ENCODE measurements around the gene PLEKHA6.
"Not testable (repeated sequence)": the region's sequence is repeated elsewhere in the genome, so short reads cannot be mapped to it uniquely, and the experiment has no call there.

PLEKHA6 gene

DNA sequence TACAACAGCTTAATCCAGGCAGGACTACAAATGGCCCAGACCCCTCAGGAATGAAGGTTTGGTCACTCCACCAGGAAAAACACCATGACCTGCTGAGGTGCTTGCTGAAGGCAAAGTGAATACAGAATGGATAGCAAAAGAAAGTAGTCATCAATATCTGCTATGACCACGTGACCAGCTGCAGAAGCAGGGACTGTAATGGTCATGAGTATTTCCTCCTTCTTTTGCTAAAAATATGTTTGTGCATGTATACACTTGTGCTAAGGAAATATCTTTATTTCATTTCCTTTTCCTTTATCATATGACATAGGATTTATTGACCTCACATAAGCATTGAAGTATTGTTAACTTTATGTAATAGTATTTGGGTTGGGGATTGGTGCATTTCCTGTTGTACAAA is 119.5 kb downstream of the PLEKHA6 start:
- Histone ChIP-seq H3K9me3 (ENCODE audit: control insufficient read depth, low read length) (peaks cover 7% of the 10 kb centered on the region), H3K14ac (ENCODE audit: low read length in 2 of 2) (no peak overlapping the region), H2AFZ (ENCODE audit: low read depth, low read length) (no peak overlapping the region), H3K18ac (ENCODE audit: low read depth in 1 of 2, low read length in 2 of 2) (no peak overlapping the region), H3K4me2 (ENCODE audit: low read length, poor library complexity, severe bottlenecking) (no peak overlapping the region), H3K23ac (ENCODE audit: low read length in 2 of 2) (no peak overlapping the region), H2BK12ac (ENCODE audit: low read length in 2 of 2) (no peak overlapping the region), H2BK15ac (ENCODE audit: low read depth, poor library complexity, severe bottlenecking) (no peak overlapping the region), H3K27ac (ENCODE audit: low read length, poor library complexity, severe bottlenecking) (no peak overlapping the region), H2BK5ac (ENCODE audit: low read depth, low read length, poor library complexity, severe bottlenecking) (no peak overlapping the region), H3K27me3 (ENCODE audit: control insufficient read depth in 1 of 2, insufficient read depth in 1 of 2, low read length in 2 of 2) (peaks cover 0 to 12% of the 10 kb centered on the region in 2 experiments), H3K4ac (ENCODE audit: low read depth in 1 of 2, low read length in 2 of 2) (no peak overlapping the region), H3K4me3 (ENCODE audit: insufficient read depth in 1 of 2, low read depth in 1 of 2, low read length in 2 of 2) (no peak overlapping the region), H3K36me3 (ENCODE audit: control insufficient read depth in 1 of 2, insufficient read depth in 2 of 2, low read depth in 1 of 2, low read length in 2 of 2) (no peaks in the 10 kb centered on the region), H4K91ac (ENCODE audit: low read length) (no peak overlapping the region), H3K9ac (ENCODE audit: low read length) (no peak overlapping the region), H2BK120ac (ENCODE audit: low read depth, low read length) (no peak overlapping the region), H3K4me1 (ENCODE audit: control insufficient read depth, insufficient read depth, low read depth, low read length) (no peaks in the 10 kb centered on the region), H4K8ac (ENCODE audit: low read length) (no peak overlapping the region), H2AK5ac (ENCODE audit: low read length, severe bottlenecking) (no peak overlapping the region), H3K79me1 (replicated peaks; ENCODE audit: low read length, poor library complexity, severe bottlenecking) (no peaks in the 10 kb centered on the region)
- WGBS = no CpG with 5 or more reads among the region's 1 CpG
- no peak for DNase-seq

DNA sequence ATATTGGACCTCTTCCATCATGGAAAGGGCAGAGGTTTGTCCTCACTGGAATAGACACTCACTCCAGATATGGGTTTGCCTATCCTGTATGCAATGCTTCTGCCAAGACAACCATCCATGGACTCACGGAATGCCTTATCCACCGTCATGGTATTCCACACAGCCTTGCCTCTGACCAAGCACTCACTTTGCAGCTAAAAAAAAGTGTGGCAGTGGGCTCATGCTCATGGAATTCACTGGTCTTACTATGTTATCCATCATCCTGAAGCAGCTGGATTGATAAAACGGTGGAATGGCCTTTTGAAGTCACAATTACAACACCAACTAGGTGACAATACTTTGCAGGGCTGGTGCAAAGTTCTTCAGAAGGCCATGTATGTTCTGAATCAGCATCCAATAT is 120.3 kb downstream of the PLEKHA6 start:
- H2AFZ ChIP-seq (ENCODE audit: low read depth, low read length); H3K18ac ChIP-seq (ENCODE audit: low read depth in 1 of 2, low read length in 2 of 2); DNase-seq; H3K23ac ChIP-seq (ENCODE audit: low read length in 2 of 2); H3K4me1 ChIP-seq (ENCODE audit: control insufficient read depth, insufficient read depth, low read depth, low read length); H3K4me3 ChIP-seq (ENCODE audit: insufficient read depth in 1 of 2, low read depth in 1 of 2, low read length in 2 of 2); H3K9me3 ChIP-seq (ENCODE audit: control insufficient read depth, low read length); H4K8ac ChIP-seq (ENCODE audit: low read length); H3K14ac ChIP-seq (ENCODE audit: low read length in 2 of 2); H3K27ac ChIP-seq (ENCODE audit: low read length, poor library complexity, severe bottlenecking); H2AK5ac ChIP-seq (ENCODE audit: low read length, severe bottlenecking); H4K91ac ChIP-seq (ENCODE audit: low read length); H2BK15ac ChIP-seq (ENCODE audit: low read depth, poor library complexity, severe bottlenecking); H3K36me3 ChIP-seq (ENCODE audit: control insufficient read depth in 1 of 2, insufficient read depth in 2 of 2, low read depth in 1 of 2, low read length in 2 of 2); H2BK12ac ChIP-seq (ENCODE audit: low read length in 2 of 2); H2BK5ac ChIP-seq (ENCODE audit: low read depth, low read length, poor library complexity, severe bottlenecking); H3K4me2 ChIP-seq (ENCODE audit: low read length, poor library complexity, severe bottlenecking); H3K4ac ChIP-seq (ENCODE audit: low read depth in 1 of 2, low read length in 2 of 2); H3K27me3 ChIP-seq (ENCODE audit: control insufficient read depth in 1 of 2, insufficient read depth in 1 of 2, low read length in 2 of 2); H2BK120ac ChIP-seq (ENCODE audit: low read depth, low read length); H3K9ac ChIP-seq (ENCODE audit: low read length); H3K79me1 ChIP-seq (replicated peaks; ENCODE audit: low read length, poor library complexity, severe bottlenecking): not testable (repeated sequence)
- WGBS = 66% methylated on average over 3 of the region's 3 CpGs

DNA sequence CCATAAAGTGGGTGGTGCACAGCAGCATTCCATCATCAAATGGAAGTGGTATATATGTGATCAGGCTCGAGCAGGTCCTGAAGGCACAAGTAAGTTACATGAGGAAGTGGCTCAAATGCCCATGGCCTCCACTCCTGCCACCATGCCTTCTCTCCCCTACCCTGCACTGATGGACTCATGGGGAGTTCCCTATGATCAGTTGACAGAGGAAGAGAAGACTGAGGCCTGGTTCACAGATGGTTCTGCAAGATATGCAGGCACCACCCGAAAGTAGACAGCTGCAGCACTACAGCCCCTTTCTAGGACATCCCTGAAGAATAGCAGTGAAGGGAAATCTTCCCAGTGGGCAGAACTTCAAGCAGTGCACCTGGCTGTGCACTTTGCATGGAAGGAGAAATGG is 121.2 kb downstream of the PLEKHA6 start:
- 75% methylated on average over 2 of the region's 2 CpGs for WGBS
- not testable (repeated sequence) for H2BK5ac ChIP-seq (ENCODE audit: low read depth, low read length, poor library complexity, severe bottlenecking); H2AK5ac ChIP-seq (ENCODE audit: low read length, severe bottlenecking); H3K4me3 ChIP-seq (ENCODE audit: insufficient read depth in 1 of 2, low read depth in 1 of 2, low read length in 2 of 2); H3K23ac ChIP-seq (ENCODE audit: low read length in 2 of 2); H3K9me3 ChIP-seq (ENCODE audit: control insufficient read depth, low read length); DNase-seq; H2BK120ac ChIP-seq (ENCODE audit: low read depth, low read length); H3K27me3 ChIP-seq (ENCODE audit: control insufficient read depth in 1 of 2, insufficient read depth in 1 of 2, low read length in 2 of 2); H4K91ac ChIP-seq (ENCODE audit: low read length); H3K14ac ChIP-seq (ENCODE audit: low read length in 2 of 2); H3K4me2 ChIP-seq (ENCODE audit: low read length, poor library complexity, severe bottlenecking); H2BK12ac ChIP-seq (ENCODE audit: low read length in 2 of 2); H3K4ac ChIP-seq (ENCODE audit: low read depth in 1 of 2, low read length in 2 of 2); H3K18ac ChIP-seq (ENCODE audit: low read depth in 1 of 2, low read length in 2 of 2); H2AFZ ChIP-seq (ENCODE audit: low read depth, low read length); H3K79me1 ChIP-seq (replicated peaks; ENCODE audit: low read length, poor library complexity, severe bottlenecking); H3K9ac ChIP-seq (ENCODE audit: low read length); H3K4me1 ChIP-seq (ENCODE audit: control insufficient read depth, insufficient read depth, low read depth, low read length); H4K8ac ChIP-seq (ENCODE audit: low read length); H3K36me3 ChIP-seq (ENCODE audit: control insufficient read depth in 1 of 2, insufficient read depth in 2 of 2, low read depth in 1 of 2, low read length in 2 of 2); H3K27ac ChIP-seq (ENCODE audit: low read length, poor library complexity, severe bottlenecking); H2BK15ac ChIP-seq (ENCODE audit: low read depth, poor library complexity, severe bottlenecking)

DNA sequence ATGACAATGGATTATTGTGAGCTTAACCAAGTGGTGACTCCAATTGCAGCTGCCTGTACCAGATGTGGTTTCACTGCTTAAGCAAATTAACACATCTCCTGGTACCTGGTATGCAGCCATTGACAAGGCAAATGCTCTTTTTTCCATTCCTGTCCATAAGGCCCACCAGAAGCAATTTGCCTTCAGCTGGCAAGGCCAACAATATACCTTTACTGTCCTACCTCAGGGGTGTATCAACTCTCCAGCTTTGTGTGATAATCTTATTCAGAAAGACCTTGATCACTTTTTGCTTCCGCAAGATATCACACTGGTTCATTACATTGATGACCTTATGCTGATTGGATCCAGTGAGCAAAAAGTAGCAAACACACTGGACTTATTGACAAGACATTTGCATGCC is 122.2 kb downstream of the PLEKHA6 start:
- DNase-seq; H3K4ac ChIP-seq (ENCODE audit: low read depth in 1 of 2, low read length in 2 of 2); H3K27me3 ChIP-seq (ENCODE audit: control insufficient read depth in 1 of 2, insufficient read depth in 1 of 2, low read length in 2 of 2); H4K8ac ChIP-seq (ENCODE audit: low read length); H2BK120ac ChIP-seq (ENCODE audit: low read depth, low read length); H3K79me1 ChIP-seq (replicated peaks; ENCODE audit: low read length, poor library complexity, severe bottlenecking); H2AFZ ChIP-seq (ENCODE audit: low read depth, low read length); H4K91ac ChIP-seq (ENCODE audit: low read length); H3K18ac ChIP-seq (ENCODE audit: low read depth in 1 of 2, low read length in 2 of 2); H3K23ac ChIP-seq (ENCODE audit: low read length in 2 of 2); H3K4me2 ChIP-seq (ENCODE audit: low read length, poor library complexity, severe bottlenecking); H3K14ac ChIP-seq (ENCODE audit: low read length in 2 of 2); H3K36me3 ChIP-seq (ENCODE audit: control insufficient read depth in 1 of 2, insufficient read depth in 2 of 2, low read depth in 1 of 2, low read length in 2 of 2); H2BK15ac ChIP-seq (ENCODE audit: low read depth, poor library complexity, severe bottlenecking); H2BK5ac ChIP-seq (ENCODE audit: low read depth, low read length, poor library complexity, severe bottlenecking); H3K4me1 ChIP-seq (ENCODE audit: control insufficient read depth, insufficient read depth, low read depth, low read length); H3K27ac ChIP-seq (ENCODE audit: low read length, poor library complexity, severe bottlenecking); H3K9ac ChIP-seq (ENCODE audit: low read length); H2AK5ac ChIP-seq (ENCODE audit: low read length, severe bottlenecking); H2BK12ac ChIP-seq (ENCODE audit: low read length in 2 of 2); H3K9me3 ChIP-seq (ENCODE audit: control insufficient read depth, low read length); H3K4me3 ChIP-seq (ENCODE audit: insufficient read depth in 1 of 2, low read depth in 1 of 2, low read length in 2 of 2): not testable (repeated sequence)
- WGBS = 88% methylated on average over 1 of the region's 1 CpG

All from mesenchymal stem cell (in vitro differentiated cells and primary cell).